Osteocyte (in vitro differentiated cells): Measurements from ENCODE around the gene GPX3. TPM values are rescaled to one million over a fixed set of nuclear protein-coding genes. Genes with fewer than 3 reads are reported as not detected.

Source experiments
- DNase-seq: peaks from one replicate; pipeline ENCODE4 v3.0.0; 2021; ENCODE audit warnings: mixed read lengths; ENCODE audit not compliant: unreplicated experiment; ENCODE audit errors: extremely low spot score
- H3K27ac Mint-ChIP-seq: one replicate; pipeline ENCODE4 v1.8.0; 2021; ENCODE audit warnings: mild to moderate bottlenecking, mixed read lengths; ENCODE audit not compliant: unreplicated experiment
- H3K27me3 Mint-ChIP-seq: one replicate; pipeline ENCODE4 v1.8.0; 2021; ENCODE audit warnings: mixed read lengths; ENCODE audit not compliant: unreplicated experiment
- H3K36me3 Mint-ChIP-seq: one replicate; pipeline ENCODE4 v1.8.0; 2021; ENCODE audit warnings: mixed read lengths; ENCODE audit not compliant: unreplicated experiment
- H3K4me1 Mint-ChIP-seq: one replicate; pipeline ENCODE4 v1.8.0; 2021; ENCODE audit warnings: mixed read lengths; ENCODE audit not compliant: unreplicated experiment
- H3K4me3 Mint-ChIP-seq: one replicate; pipeline ENCODE4 v1.8.0; 2021; ENCODE audit warnings: mild to moderate bottlenecking, moderate library complexity, mixed read lengths; ENCODE audit not compliant: unreplicated experiment
- H3K9me3 Mint-ChIP-seq: one replicate; pipeline ENCODE4 v1.8.0; 2021; ENCODE audit warnings: mixed read lengths; ENCODE audit not compliant: unreplicated experiment
- CTCF ChIP-seq: fragments of 200-600 bp; sonication (generic); IDR thresholded peaks from 2 replicates; pipeline ENCODE4 v1.5.0; 2021; ENCODE audit warnings: antibody characterized with exemption, mild to moderate bottlenecking, moderate library complexity
- long read RNA-seq: library from polyadenylated mRNA; unstranded; transcript quantifications from one replicate; pipeline ENCODE4 v2.0.0, GENCODE V29; 2021
- total RNA-seq: library from RNA; stranded (reverse); gene quantifications from 2 replicates; pipeline ENCODE4 v1.2.1, GENCODE V29; 2021

The GPX3 gene
- 1.1 and 1.3 TPM in 2 replicates for total RNA-seq
- long read RNA-seq, partial matches to known transcripts = 0 of 1 reads
- long read RNA-seq, other reads (novel, unspliced or antisense) = 0 of 1 reads

GRCh38 chr5:151020304-151021110, at the start of gene GPX3:
Gene GPX3, plus strand, starts transcription at chr5:151020591. Its CDS starts 64 bp downstream, at chr5:151020655.
- Mint-ChIP-seq H3K4me3 (peak within 1 kb of the TSS; percentile 70), H3K36me3 (peaks cover 6% of the 10 kb centered on the region), H3K4me1 (peaks cover 9% of the 10 kb centered on the region), H3K9me3 (no peaks in the 10 kb centered on the region), H3K27ac (no peak within 1 kb of the TSS), H3K27me3 (peaks cover 6% of the 10 kb centered on the region)
- no peak for TF ChIP-seq CTCF
- peak; percentile 86 for DNase-seq

- peaks cover 36% of the 10 kb centered on the region for H3K9me3 Mint-ChIP-seq
- no peaks in the 10 kb centered on the region for H3K27me3 Mint-ChIP-seq
- no peaks in the 10 kb centered on the region for H3K36me3 Mint-ChIP-seq
- no peak overlapping the region for H3K4me3 Mint-ChIP-seq
- DNase-seq = no peak
- no peak overlapping the region for H3K27ac Mint-ChIP-seq
- no peak for TF ChIP-seq CTCF
- H3K4me1 Mint-ChIP-seq = no peaks in the 10 kb centered on the region
Observed at GRCh38 chr5:150978590-150978989, 41.8 kb upstream of the GPX3 start.

- no peak overlapping the region for H3K4me3 Mint-ChIP-seq
- TF ChIP-seq CTCF = no peak
- no peak overlapping the region for H3K27ac Mint-ChIP-seq
- no peaks in the 10 kb centered on the region for H3K4me1 Mint-ChIP-seq
- H3K27me3 Mint-ChIP-seq = peaks cover 10% of the 10 kb centered on the region
- peaks cover 5% of the 10 kb centered on the region for H3K9me3 Mint-ChIP-seq
- DNase-seq = no peak
- no peaks in the 10 kb centered on the region for H3K36me3 Mint-ChIP-seq
Observed at GRCh38 chr5:150987746-150988145, 32.6 kb upstream of the GPX3 start.

GRCh38 chr5:150989695-150990094, 30.7 kb upstream of the GPX3 start:
- Mint-ChIP-seq H3K27me3 (peaks cover 16% of the 10 kb centered on the region), H3K4me1 (no peaks in the 10 kb centered on the region), H3K27ac (no peak overlapping the region), H3K36me3 (no peaks in the 10 kb centered on the region), H3K9me3 (no peaks in the 10 kb centered on the region), H3K4me3 (no peak overlapping the region)
- DNase-seq = no peak
- no peak for TF ChIP-seq CTCF

GRCh38 chr5:150992705-150993104, 27.7 kb upstream of the GPX3 start:
- no peak for TF ChIP-seq CTCF
- DNase-seq = no peak

More at GRCh38 chr5:150992705-150993104, 27.7 kb upstream of the GPX3 start:
- Mint-ChIP-seq H3K27me3 (peaks cover 16% of the 10 kb centered on the region), H3K27ac (no peak overlapping the region), H3K9me3 (no peaks in the 10 kb centered on the region), H3K4me3 (no peak overlapping the region), H3K4me1 (no peaks in the 10 kb centered on the region), H3K36me3 (no peaks in the 10 kb centered on the region)
